ENCODE measurements around the gene SLC45A3. TPM values are rescaled to one million over a fixed set of nuclear protein-coding genes. Genes with fewer than 3 reads are reported as not detected.

Gene SLC45A3
- total RNA-seq, 4 donors from 2014 or later, result 0.76 to 1.2 (median 1.0) TPM; not detected in 1

DNA sequence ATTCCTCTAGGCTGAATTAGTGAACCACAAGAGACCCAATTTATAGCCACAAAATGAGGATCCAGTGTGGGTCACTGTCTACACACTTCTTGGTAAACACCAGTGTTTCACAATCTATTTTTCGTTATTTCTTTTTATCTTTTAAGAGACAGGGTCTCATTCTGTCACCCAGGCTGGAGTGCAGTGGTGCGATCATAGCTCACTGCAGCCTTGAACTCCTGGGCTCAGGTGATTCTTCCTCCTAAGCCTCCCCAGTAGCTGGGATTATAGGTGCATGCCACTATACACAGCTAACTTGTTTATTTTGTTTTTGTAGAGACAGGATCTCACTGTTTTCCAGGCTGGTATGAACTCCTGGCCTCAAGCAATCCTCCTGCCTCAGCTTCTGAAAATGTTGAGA lies 29.3 kb upstream of the SLC45A3 start:
- intact Hi-C loops (cut with DNase I; ENCODE audit: low total_unique reads) (loop anchor here (2.0 kb wide), 1 partner anchor 117 kb away; no protein-coding TSS in a partner anchor), in situ Hi-C loops (cut with MboI; ENCODE audit: low sequenced_read_pairs in 4 of 4) (loop anchor here in 2 of 4 donors (5.0 kb wide), 1 partner anchor 47 kb away; no protein-coding TSS in a partner anchor)
- Histone ChIP-seq H3K27ac (no peak overlapping the region), H3K9me3 (no peaks in the 10 kb centered on the region), H3K36me3 (no peaks in the 10 kb centered on the region), H3K4me1 (peaks cover 18 to 22% of the 10 kb centered on the region in 2 donors), H3K27me3 (no peaks in the 10 kb centered on the region), H3K4me3 (no peak overlapping the region)
- DNase-seq, result no peak
- ATAC-seq, result no peak
- TF ChIP-seq POLR2A (IDR thresholded peaks at IDR 0.05), result no peak
- TF ChIP-seq, protein P1, sequence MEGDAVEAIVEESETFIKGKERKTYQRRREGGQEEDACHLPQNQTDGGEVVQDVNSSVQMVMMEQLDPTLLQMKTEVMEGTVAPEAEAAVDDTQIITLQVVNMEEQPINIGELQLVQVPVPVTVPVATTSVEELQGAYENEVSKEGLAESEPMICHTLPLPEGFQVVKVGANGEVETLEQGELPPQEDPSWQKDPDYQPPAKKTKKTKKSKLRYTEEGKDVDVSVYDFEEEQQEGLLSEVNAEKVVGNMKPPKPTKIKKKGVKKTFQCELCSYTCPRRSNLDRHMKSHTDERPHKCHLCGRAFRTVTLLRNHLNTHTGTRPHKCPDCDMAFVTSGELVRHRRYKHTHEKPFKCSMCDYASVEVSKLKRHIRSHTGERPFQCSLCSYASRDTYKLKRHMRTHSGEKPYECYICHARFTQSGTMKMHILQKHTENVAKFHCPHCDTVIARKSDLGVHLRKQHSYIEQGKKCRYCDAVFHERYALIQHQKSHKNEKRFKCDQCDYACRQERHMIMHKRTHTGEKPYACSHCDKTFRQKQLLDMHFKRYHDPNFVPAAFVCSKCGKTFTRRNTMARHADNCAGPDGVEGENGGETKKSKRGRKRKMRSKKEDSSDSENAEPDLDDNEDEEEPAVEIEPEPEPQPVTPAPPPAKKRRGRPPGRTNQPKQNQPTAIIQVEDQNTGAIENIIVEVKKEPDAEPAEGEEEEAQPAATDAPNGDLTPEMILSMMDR (IDR thresholded peaks at IDR 0.05 in 4 of 5, conservative IDR thresholded peaks at IDR 0.05 in 1 of 5), result no peak

DNA sequence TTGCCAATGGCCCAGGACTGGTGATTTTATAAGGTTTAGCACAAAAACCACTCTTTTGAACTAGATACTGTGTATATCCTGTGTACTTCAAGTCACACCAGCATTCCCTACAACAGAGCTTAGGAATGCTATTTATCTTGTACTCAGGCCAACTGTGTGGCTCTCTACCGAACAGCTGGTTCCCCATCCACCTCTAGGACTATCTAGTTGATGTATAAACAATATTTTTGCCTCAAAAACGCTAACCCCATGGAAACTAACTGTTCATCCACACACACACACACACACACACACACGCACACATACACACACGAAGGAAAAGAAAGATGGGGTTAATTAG lies 28.7 kb upstream of the SLC45A3 start:
- ATAC-seq, result no peak
- no peak overlapping the region for H3K4me3 ChIP-seq
- in situ Hi-C loops (cut with MboI; ENCODE audit: low sequenced_read_pairs in 4 of 4), result loop anchor here in 1 of 4 donors (5.0 kb wide), 1 partner anchor 47 kb away; no protein-coding TSS in a partner anchor
- peaks cover 18 to 22% of the 10 kb centered on the region in 2 donors for H3K4me1 ChIP-seq
- peak overlapping the region in 3 of 4 donors; percentile 3 to 44 (median 27) for H3K27ac ChIP-seq
- intact Hi-C loops (cut with DNase I; ENCODE audit: low total_unique reads), result no loop called here
- no peak for DNase-seq
- TF ChIP-seq, protein P1 (IDR thresholded peaks at IDR 0.05 in 4 of 5, conservative IDR thresholded peaks at IDR 0.05 in 1 of 5), result no peak
- TF ChIP-seq POLR2A (IDR thresholded peaks at IDR 0.05), result no peak
- no peaks in the 10 kb centered on the region for H3K27me3 ChIP-seq
- H3K9me3 ChIP-seq, result no peaks in the 10 kb centered on the region
- peaks cover 0 to 3% of the 10 kb centered on the region in 2 donors for H3K36me3 ChIP-seq

DNA sequence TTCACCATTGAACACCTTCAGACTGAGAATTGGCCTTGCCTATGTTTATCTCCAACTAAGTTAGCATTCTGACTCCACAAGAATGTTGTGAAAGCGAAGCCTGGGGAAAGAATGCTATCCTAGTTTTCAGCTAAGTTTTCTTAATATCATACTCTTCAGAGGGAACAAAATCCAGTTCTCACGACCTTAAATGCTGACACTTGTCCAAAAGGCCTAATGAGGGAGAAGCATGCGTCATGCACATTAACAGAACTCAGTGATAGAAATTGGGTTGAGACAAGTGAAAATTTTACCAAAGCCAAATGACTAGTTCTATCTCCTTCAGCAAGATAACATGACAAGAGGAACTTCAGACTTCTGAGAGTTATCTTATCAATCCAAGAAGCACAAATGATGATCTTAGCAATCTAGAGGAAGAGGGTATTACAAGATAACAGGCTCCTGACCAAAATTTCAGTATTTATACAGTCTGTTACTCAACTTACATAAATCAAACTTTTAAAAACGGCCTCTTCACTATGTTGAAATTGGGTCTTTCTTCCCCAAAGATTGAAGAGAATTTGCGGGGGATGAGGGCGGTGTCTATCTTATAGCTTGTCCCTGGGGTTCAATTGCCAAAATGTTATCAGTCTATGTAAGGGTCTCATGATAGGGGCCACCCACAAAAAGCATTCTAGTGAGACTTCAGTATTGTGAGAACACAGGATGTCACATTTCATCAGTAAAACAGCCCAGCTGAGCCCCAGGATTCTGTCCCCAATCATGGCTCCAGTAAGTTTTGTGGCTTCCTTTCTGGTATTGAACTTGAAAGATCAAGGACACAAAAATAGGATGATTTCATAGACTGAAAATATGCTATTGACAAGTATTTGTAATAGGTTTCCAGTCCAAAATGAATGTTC lies 26.5 kb upstream of the SLC45A3 start:
- H3K27ac ChIP-seq, result peak overlapping the region in 1 of 4 donors; percentile 44
- ATAC-seq, result no peak
- in situ Hi-C loops (cut with MboI; ENCODE audit: low sequenced_read_pairs in 4 of 4) (loop anchor here in 1 of 4 donors (5.0 kb wide), 1 partner anchor 45 kb away; no protein-coding TSS in a partner anchor), intact Hi-C loops (cut with DNase I; ENCODE audit: low total_unique reads) (no loop called here)
- H3K36me3 ChIP-seq, result peaks cover 0 to 10% of the 10 kb centered on the region in 2 donors
- no peak overlapping the region for H3K4me3 ChIP-seq
- TF ChIP-seq, protein P1 (IDR thresholded peaks at IDR 0.05 in 4 of 5, conservative IDR thresholded peaks at IDR 0.05 in 1 of 5), result no peak
- no peak for TF ChIP-seq POLR2A (IDR thresholded peaks at IDR 0.05)
- DNase-seq, result no peak
- no peaks in the 10 kb centered on the region for H3K27me3 ChIP-seq
- H3K4me1 ChIP-seq, result peaks cover 18 to 22% of the 10 kb centered on the region in 2 donors
- no peaks in the 10 kb centered on the region for H3K9me3 ChIP-seq

DNA sequence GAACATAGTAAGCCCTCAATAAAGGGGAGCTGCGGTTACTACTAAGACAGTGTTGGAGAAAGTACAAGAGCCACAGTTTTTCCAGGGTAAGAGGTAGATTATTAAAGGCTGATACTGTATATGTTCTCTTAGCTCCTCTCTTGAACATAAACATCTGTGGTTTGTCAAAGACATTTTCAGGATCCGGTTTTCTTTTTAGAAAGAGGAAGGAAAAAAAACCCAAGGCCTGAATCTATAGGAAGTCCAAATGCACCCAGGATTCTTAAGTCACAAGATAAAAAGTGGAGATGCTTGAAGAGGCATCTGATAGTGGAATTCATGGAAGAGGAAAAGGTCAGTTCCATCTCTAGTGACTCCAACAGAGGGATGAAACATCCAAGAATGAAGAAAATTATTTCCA lies 24.6 kb upstream of the SLC45A3 start:
- Histone ChIP-seq H3K9me3 (no peaks in the 10 kb centered on the region), H3K4me3 (no peak overlapping the region), H3K4me1 (peaks cover 7 to 13% of the 10 kb centered on the region in 2 donors), H3K27ac (no peak overlapping the region), H3K36me3 (peaks cover 0 to 10% of the 10 kb centered on the region in 2 donors), H3K27me3 (no peaks in the 10 kb centered on the region)
- TF ChIP-seq, protein P1 (IDR thresholded peaks at IDR 0.05 in 4 of 5, conservative IDR thresholded peaks at IDR 0.05 in 1 of 5), result no peak
- in situ Hi-C loops (cut with MboI; ENCODE audit: low sequenced_read_pairs in 4 of 4) (loop anchor here in 1 of 4 donors (5.0 kb wide), 1 partner anchor 43 kb away; no protein-coding TSS in a partner anchor), intact Hi-C loops (cut with DNase I; ENCODE audit: low total_unique reads) (no loop called here)
- no peak for DNase-seq
- ATAC-seq, result no peak
